SK-N-SH (cell line): ENCODE results near the gene CCDC198. TPM values are rescaled to one million over a fixed set of nuclear protein-coding genes. Genes with fewer than 3 reads are reported as not detected.

Experiments used
- CTCF ChIA-PET: fragments of 300-600, 350-600 bp; formaldehyde crosslinking; extraction: SDS; loops from one replicate; lab custom pipeline; 2021; lab: Yijun Ruan, JAX
- POLR2A ChIA-PET: fragments of 350-600 bp; sonication (Branson Sonifier 250); formaldehyde crosslinking; extraction: SDS; loops from one replicate; lab custom pipeline; 2020; ENCODE audit warnings: antibody characterized with exemption, inconsistent platforms; lab: Yijun Ruan, JAX
- DNase-seq: peaks from one replicate; pipeline ENCODE4 v3.0.0; 2012
- H2AFZ ChIP-seq: fragments of 200-600 bp; sonication (generic); 2 replicates; pipeline ENCODE4 v1.8.1; 2016; ENCODE audit warnings: antibody characterized with exemption, mild to moderate bottlenecking, low read depth
- H3F3A ChIP-seq: fragments of 200-600 bp; sonication (generic); replicated peaks from 2 replicates; pipeline ENCODE3; 2016; ENCODE audit warnings: antibody characterized with exemption, mild to moderate bottlenecking; ENCODE audit not compliant: insufficient read depth
- H3K27ac ChIP-seq, 2 experiments: fragments of 200-500 bp in 1 of 2; fragments of 200-600 bp in 1 of 2; sonication (Bioruptor generic) in 1 of 2; sonication (generic), shearing (Covaris generic) in 1 of 2; 2 replicates each; pipeline versions ENCODE4 v1.5.1 to v1.6.1; 2014 to 2016; ENCODE audit warnings: low read depth in 2 of 2, inconsistent platforms in 1 of 2, low read length in 1 of 2, mild to moderate bottlenecking in 1 of 2, mixed read lengths in 1 of 2
- H3K27me3 ChIP-seq: fragments of 200-600 bp; sonication (generic), shearing (Covaris generic); 2 replicates; pipeline ENCODE4 v1.6.1; 2016; ENCODE audit warnings: mixed run types; ENCODE audit not compliant: insufficient read depth
- H3K36me3 ChIP-seq, 2 experiments: fragments of 200-500 bp in 1 of 2; fragments of 200-600 bp in 1 of 2; sonication (Bioruptor generic) in 1 of 2; sonication (generic) in 1 of 2; replicated peaks in 1 of 2; 2 replicates each; pipeline versions ENCODE3 to v1.5.1; 2014 to 2016; ENCODE audit warnings: low read length in 1 of 2, mild to moderate bottlenecking in 1 of 2; ENCODE audit not compliant: insufficient read depth in 2 of 2, control insufficient read depth in 1 of 2
- H3K4me1 ChIP-seq, 2 experiments: fragments of 200-500 bp in 1 of 2; fragments of 200-600 bp in 1 of 2; sonication (Bioruptor generic) in 1 of 2; sonication (generic), shearing (Covaris generic) in 1 of 2; 2 replicates each; pipeline versions ENCODE4 v1.5.1 to v1.6.1; 2014 to 2016; ENCODE audit warnings: low read depth in 1 of 2, low read length in 1 of 2, mixed run types in 1 of 2; ENCODE audit not compliant: insufficient read depth in 2 of 2, control insufficient read depth in 1 of 2
- H3K4me2 ChIP-seq: fragments of 200-600 bp; sonication (generic), shearing (Covaris generic); 2 replicates; pipeline ENCODE4 v1.6.1; 2017; ENCODE audit warnings: mixed run types
- H3K4me3 ChIP-seq, 2 experiments: fragments of 200-500 bp in 1 of 2; fragments of 200-600 bp in 1 of 2; sonication (Bioruptor generic) in 1 of 2; sonication (generic), shearing (Covaris generic) in 1 of 2; 2 replicates each; pipeline versions ENCODE4 v1.5.1 to v1.8.1; 2014 to 2016; ENCODE audit warnings: low read depth in 2 of 2, inconsistent platforms in 1 of 2, low read length in 1 of 2, mild to moderate bottlenecking in 1 of 2, mixed read lengths in 1 of 2, moderate library complexity in 1 of 2
- H3K79me2 ChIP-seq: fragments of 200-600 bp; sonication (generic); 2 replicates; pipeline ENCODE4 v1.8.1; 2017; ENCODE audit warnings: mild to moderate bottlenecking; ENCODE audit not compliant: insufficient read depth
- H3K9ac ChIP-seq: fragments of 200-600 bp; sonication (generic); 2 replicates; pipeline ENCODE4 v1.6.1; 2017; ENCODE audit warnings: mixed run types
- H3K9me2 ChIP-seq: fragments of 200-600 bp; sonication (generic); 2 replicates; pipeline ENCODE4 v1.6.1; 2017; ENCODE audit warnings: mixed run types
- H3K9me3 ChIP-seq: fragments of 200-600 bp; sonication (generic); 2 replicates; pipeline ENCODE4 v1.6.1; 2017; ENCODE audit warnings: mixed run types, mild to moderate bottlenecking, moderate library complexity
- H4K20me1 ChIP-seq: fragments of 200-600 bp; sonication (generic); 2 replicates; pipeline ENCODE4 v1.6.1; 2017; ENCODE audit warnings: mild to moderate bottlenecking, mixed run types; ENCODE audit not compliant: insufficient read depth
- CHD2 ChIP-seq: fragments of 150-350 bp; IDR thresholded peaks from 2 replicates; pipeline ENCODE4 v1.6.1; 2018; ENCODE audit warnings: low read length; ENCODE audit not compliant: partially characterized antibody
- EZH2phosphoT487 ChIP-seq: fragments of 200-600 bp; sonication (generic); IDR thresholded peaks from 2 replicates; pipeline ENCODE4 v1.6.1; 2017; ENCODE audit warnings: low read depth, mixed run types, mild to moderate bottlenecking, antibody characterized with exemption, moderate library complexity, borderline replicate concordance
- FOXJ3 ChIP-seq: sonication (generic); formaldehyde crosslinking; IDR thresholded peaks from 2 replicates; pipeline ENCODE4 v1.5.1; 2020; ENCODE audit warnings: mild to moderate bottlenecking, missing genetic modification reagents
- GABPA ChIP-seq: IDR thresholded peaks from 2 replicates; pipeline ENCODE4 v1.4.0; 2012; ENCODE audit warnings: low read depth, mild to moderate bottlenecking
- RAD21 ChIP-seq: IDR thresholded peaks from 2 replicates; pipeline ENCODE4 v1.6.1; 2012; ENCODE audit warnings: mild to moderate bottlenecking, low read length
- RXRA ChIP-seq: IDR thresholded peaks from 2 replicates; pipeline ENCODE4 v1.4.0; 2012; ENCODE audit warnings: low read depth, mild to moderate bottlenecking, borderline replicate concordance
- TCF12 ChIP-seq: IDR thresholded peaks from 2 replicates; pipeline ENCODE4 v1.4.0; 2012
- WGBS: methylation state at CpG from one replicate; pipeline ENCODE4 v1.1.6; 2017; ENCODE audit warnings: low lambda C conversion rate; 5-methylcytosine and 5-hydroxymethylcytosine counted together
- polyA plus RNA-seq, 3 experiments: library from polyadenylated mRNA; depleted of rRNA; stranded (reverse); fragments of >200 nt; gene quantifications; 2 replicates each; pipeline ENCODE4 v1.2.3, GENCODE V29; 2012
- TF ChIP-seq, protein P1 (sequence below): fragments of 150-350 bp; IDR thresholded peaks from 2 replicates; pipeline ENCODE4 v1.6.1; 2017; ENCODE audit warnings: antibody characterized with exemption, low read length, low read depth, borderline replicate concordance
- TF ChIP-seq, protein P2 (sequence below): IDR thresholded peaks from 2 replicates; pipeline ENCODE4; 2012
- TF ChIP-seq, protein P3 (sequence below): IDR thresholded peaks from 2 replicates; pipeline ENCODE4 v1.4.0; 2012; ENCODE audit warnings: low read depth, borderline replicate concordance
- TF ChIP-seq, protein P4 (sequence below): fragments of 150-350 bp; IDR thresholded peaks from 2 replicates; pipeline ENCODE4 v1.6.1; 2016; ENCODE audit warnings: mild to moderate bottlenecking, low read depth, low read length
- TF ChIP-seq, protein P5 (sequence below): IDR thresholded peaks from 2 replicates; pipeline ENCODE4 v1.4.0; 2012; ENCODE audit warnings: low read depth

The CCDC198 gene
- polyA plus RNA-seq, 1 of the 3 experiments (the other 2 are of a cell fraction) = not detected

DNA sequence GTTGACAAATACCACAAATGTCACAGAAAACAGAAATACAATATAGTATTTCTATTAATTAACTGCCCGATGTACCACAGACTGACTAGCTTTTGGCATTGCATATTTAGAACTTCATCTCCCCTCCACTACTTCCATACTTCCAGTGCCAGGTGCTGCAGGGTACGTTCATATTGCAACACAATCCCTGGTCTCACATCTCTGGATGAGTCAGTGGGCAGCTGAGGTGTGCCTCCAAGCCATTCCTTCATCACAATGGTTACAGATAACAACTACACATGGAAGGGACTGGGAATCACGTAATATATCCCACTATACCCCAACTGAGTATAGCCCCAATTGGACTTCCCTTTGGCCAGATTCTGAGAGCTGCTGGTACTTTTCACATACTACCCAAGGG, 31.1 kb downstream of the CCDC198 start:
- Histone ChIP-seq H3K4me3 (no peak overlapping the region), H3K9me2 (no peaks in the 10 kb centered on the region), H3K79me2 (no peaks in the 10 kb centered on the region), H3K36me3 (no peaks in the 10 kb centered on the region), H3K9me3 (no peaks in the 10 kb centered on the region), H4K20me1 (no peaks in the 10 kb centered on the region), H3K27me3 (no peaks in the 10 kb centered on the region; the same call in 1 of the 2 replicates), H3K4me1 (no peaks in the 10 kb centered on the region), H3K27ac (no peak overlapping the region), H3K4me2 (no peak overlapping the region), H3K9ac (no peak overlapping the region), H3F3A (no peaks in the 10 kb centered on the region), H2AFZ (no peak overlapping the region)
- TF ChIP-seq, protein P1, sequence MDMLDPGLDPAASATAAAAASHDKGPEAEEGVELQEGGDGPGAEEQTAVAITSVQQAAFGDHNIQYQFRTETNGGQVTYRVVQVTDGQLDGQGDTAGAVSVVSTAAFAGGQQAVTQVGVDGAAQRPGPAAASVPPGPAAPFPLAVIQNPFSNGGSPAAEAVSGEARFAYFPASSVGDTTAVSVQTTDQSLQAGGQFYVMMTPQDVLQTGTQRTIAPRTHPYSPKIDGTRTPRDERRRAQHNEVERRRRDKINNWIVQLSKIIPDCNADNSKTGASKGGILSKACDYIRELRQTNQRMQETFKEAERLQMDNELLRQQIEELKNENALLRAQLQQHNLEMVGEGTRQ = no peak
- TF ChIP-seq FOXJ3 (CRISPR knock-in tag) (no peak), TCF12 (no peak), CHD2 (no peak), RAD21 (no peak), RXRA (no peak), EZH2phosphoT487 (no peak)
- TF ChIP-seq, protein P2, sequence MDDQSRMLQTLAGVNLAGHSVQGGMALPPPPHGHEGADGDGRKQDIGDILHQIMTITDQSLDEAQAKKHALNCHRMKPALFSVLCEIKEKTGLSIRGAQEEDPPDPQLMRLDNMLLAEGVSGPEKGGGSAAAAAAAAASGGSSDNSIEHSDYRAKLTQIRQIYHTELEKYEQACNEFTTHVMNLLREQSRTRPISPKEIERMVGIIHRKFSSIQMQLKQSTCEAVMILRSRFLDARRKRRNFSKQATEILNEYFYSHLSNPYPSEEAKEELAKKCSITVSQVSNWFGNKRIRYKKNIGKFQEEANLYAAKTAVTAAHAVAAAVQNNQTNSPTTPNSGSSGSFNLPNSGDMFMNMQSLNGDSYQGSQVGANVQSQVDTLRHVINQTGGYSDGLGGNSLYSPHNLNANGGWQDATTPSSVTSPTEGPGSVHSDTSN = no peak
- TF ChIP-seq, protein P3, sequence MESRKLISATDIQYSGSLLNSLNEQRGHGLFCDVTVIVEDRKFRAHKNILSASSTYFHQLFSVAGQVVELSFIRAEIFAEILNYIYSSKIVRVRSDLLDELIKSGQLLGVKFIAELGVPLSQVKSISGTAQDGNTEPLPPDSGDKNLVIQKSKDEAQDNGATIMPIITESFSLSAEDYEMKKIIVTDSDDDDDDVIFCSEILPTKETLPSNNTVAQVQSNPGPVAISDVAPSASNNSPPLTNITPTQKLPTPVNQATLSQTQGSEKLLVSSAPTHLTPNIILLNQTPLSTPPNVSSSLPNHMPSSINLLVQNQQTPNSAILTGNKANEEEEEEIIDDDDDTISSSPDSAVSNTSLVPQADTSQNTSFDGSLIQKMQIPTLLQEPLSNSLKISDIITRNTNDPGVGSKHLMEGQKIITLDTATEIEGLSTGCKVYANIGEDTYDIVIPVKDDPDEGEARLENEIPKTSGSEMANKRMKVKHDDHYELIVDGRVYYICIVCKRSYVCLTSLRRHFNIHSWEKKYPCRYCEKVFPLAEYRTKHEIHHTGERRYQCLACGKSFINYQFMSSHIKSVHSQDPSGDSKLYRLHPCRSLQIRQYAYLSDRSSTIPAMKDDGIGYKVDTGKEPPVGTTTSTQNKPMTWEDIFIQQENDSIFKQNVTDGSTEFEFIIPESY = no peak
- TF ChIP-seq, protein P4, sequence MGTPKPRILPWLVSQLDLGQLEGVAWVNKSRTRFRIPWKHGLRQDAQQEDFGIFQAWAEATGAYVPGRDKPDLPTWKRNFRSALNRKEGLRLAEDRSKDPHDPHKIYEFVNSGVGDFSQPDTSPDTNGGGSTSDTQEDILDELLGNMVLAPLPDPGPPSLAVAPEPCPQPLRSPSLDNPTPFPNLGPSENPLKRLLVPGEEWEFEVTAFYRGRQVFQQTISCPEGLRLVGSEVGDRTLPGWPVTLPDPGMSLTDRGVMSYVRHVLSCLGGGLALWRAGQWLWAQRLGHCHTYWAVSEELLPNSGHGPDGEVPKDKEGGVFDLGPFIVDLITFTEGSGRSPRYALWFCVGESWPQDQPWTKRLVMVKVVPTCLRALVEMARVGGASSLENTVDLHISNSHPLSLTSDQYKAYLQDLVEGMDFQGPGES = no peak
- WGBS = under 1% methylated on average over 3 of the region's 3 CpGs
- DNase-seq = no peak
- ChIA-PET CTCF (no interaction called here), POLR2A (no interaction called here)

DNA sequence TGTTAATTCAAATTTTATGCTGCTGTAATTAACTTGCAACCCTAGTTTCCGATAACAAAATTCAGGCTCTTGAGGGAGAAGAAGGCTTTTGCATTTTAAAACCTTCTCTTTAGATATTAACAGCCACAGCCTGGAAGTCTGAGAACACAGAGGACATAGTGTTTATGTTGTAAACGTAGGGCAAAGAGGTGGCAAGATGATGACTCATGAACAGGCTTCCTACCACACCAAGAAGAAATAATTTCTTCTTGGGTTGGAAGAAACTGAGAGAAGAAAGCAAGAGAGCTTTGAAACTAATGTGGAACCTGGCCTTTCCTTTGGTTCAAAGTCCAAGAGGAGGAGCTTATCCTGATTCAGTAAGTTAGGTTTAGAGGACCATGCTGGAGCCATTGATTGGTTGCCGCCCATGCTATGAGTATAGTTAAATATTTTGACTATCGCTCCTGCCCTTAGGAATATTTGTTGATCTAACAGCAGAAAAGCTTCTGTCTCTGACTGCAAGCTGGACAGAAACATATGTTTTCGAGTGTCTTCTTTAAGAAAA, 31.8 kb downstream of the CCDC198 start:
- no peaks in the 10 kb centered on the region for H3K9me3 ChIP-seq
- ChIA-PET POLR2A (no interaction called here), CTCF (no interaction called here)
- no peak for DNase-seq
- H3K9me2 ChIP-seq = no peaks in the 10 kb centered on the region
- H3K4me1 ChIP-seq = no peaks in the 10 kb centered on the region
- no peak overlapping the region for H2AFZ ChIP-seq
- 4% methylated on average over 5 of the region's 5 CpGs for WGBS
- no peak overlapping the region for H3K9ac ChIP-seq
- H3K36me3 ChIP-seq = no peaks in the 10 kb centered on the region
- no peaks in the 10 kb centered on the region for H3F3A ChIP-seq
- H3K27ac ChIP-seq = no peak overlapping the region
- H3K79me2 ChIP-seq = no peaks in the 10 kb centered on the region
- no peaks in the 10 kb centered on the region; the same call in 1 of the 2 replicates for H3K27me3 ChIP-seq
- no peak overlapping the region for H3K4me2 ChIP-seq
- H4K20me1 ChIP-seq = no peaks in the 10 kb centered on the region
- H3K4me3 ChIP-seq = no peak overlapping the region
- TF ChIP-seq, protein P3 = no peak
- TF ChIP-seq GABPA = no peak
- TF ChIP-seq, protein P5, sequence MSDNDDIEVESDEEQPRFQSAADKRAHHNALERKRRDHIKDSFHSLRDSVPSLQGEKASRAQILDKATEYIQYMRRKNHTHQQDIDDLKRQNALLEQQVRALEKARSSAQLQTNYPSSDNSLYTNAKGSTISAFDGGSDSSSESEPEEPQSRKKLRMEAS = no peak
- TF ChIP-seq TCF12 = no peak
- no peak for TF ChIP-seq RAD21
- TF ChIP-seq, protein P4 = no peak
